SW480 (cell line): ENCODE data around the gene FH.

Experiments used
- DNase-seq: peaks from one replicate; pipeline ENCODE4 v3.0.0-alpha.2; 2016; ENCODE audit warnings: low spot score

The FH gene

DNA sequence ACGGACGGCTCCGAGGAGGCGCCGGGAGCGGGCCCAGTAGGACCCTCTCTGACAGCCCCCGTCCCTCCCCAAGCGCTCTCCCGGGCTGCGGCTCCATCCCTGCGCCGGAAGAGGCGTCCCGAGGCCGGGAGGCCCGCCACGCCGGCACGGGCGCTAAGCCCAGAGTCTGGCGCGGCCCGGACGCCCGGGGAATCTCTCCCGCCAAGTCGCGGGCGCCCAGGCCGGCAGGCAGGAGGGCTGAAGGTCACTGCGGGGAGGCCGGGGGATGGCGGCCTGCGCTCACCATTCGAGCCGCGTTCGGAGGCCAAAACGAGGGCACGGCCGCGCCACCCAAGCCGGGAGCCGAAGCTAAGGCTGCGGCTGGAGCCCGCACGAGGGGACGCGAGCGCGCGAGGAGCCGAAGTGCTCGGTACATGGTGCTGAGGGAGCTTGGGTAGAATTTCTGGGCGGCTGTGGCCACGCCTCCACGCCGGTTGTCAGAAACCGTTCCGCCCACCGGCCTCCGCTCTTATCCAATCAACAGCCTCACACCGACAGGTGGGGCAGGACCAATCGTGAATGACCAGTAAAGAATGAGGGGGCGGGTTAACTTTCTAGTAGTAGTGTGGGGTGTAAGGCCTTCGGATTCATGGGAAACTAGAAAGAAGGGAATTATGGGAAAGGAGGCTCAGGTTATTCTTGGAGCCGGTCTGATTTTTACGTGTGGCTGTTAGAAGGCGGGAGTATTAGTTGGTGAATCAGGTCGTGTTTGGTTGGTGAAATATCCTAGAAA, at the start of gene FH:
FH (minus strand) TSS at position 448 of the 772 bp plus-strand sequence; CDS start at position 415, 33 bp downstream.
- DNase-seq: peak; percentile 99

DNA sequence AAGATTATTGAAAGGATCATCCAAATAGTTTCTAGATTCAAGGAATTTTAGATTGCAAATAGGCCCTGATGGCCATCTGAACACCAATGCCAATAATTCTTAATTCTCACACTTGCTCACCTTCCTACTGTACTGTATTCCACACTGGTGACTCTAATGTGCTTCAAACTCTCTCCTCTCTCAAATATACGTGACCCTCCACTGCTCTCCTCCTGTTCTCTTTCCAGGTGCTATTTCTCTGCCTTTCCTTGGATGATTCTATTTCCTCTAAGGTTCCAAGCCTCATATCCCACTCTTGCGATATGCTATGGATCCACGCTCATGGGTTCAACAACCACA, 41.3 kb upstream of the FH start:
- no peak for DNase-seq

DNA sequence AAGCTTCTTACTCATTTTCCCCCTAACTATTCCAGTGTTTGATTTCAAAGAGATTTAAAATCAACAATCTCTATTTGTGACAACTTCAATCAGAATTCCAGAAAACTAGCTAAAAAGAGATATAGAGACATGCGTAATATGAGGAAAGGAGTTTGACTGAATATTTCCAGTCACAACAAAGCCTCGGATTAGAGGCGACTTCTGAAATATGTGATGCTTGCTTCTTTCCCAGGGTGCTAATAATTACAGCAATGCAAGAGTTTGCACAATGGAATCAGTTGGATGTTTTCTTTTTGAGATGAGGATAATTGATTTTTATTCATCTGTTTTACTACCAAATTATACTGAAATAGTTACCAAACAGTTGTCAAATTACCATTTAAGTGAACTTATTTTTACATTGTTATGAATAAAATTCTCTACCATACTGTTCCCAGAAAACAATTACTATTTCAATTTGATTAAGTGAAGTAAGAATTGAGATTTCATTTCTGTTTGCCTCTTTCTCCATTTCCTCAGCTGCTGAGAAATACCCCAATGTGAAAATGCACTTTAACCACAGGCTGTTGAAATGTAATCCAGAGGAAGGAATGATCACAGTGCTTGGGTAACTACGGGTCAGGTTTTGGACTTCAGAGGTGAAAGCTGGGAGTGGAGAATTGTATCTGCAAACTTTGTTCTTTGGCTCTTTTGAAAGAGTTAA, 40.7 kb upstream of the FH start:
- DNase-seq: no peak

DNA sequence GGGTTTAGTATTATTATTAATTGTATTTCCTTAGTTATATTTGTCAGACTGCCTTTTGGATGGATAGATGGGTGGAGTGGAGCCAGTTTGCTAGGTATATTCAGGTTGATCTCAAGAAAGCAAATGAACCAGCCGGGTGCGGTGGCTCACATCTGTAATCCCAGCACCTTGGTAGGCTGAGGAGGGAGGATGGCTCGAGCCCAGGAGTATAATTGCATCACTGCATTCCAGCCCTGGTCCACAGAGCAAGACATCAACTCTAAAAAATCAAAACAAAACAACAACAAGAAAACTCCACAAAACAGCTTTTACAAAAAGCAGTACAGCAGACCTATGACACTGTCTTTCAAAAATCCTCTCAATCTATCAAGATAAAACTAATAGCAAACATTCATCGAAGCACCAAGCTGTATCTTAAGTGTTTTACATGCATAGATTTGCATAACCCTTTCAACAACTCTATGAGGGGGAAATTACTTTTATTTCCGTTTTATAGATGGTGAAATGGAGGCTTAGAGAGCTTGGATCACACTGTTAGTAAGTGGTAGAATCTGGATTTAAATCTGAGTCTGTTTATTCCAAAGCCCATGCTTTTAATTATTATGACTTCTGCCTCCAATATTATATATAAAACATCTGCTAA, 38.1 kb upstream of the FH start:
- no peak for DNase-seq

DNA sequence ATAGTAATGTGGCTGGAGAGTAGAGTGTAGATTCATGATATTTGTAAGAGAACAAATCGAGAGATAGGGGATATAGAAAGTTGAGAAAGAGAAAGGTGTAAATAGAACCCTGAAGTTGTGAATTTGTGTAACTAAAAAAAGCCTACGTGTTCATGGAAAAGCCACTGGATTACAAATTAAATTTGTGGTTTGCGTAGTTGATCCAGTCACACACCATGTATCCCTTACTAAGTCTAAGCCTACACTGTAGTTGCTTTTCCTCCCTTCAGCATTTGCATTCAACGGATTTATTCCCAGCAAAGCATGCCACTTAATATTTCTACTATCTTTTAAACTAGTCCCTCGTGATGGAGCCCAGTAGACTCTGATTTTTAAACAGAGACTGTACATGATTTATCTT, 37.5 kb upstream of the FH start:
- no peak for DNase-seq

DNA sequence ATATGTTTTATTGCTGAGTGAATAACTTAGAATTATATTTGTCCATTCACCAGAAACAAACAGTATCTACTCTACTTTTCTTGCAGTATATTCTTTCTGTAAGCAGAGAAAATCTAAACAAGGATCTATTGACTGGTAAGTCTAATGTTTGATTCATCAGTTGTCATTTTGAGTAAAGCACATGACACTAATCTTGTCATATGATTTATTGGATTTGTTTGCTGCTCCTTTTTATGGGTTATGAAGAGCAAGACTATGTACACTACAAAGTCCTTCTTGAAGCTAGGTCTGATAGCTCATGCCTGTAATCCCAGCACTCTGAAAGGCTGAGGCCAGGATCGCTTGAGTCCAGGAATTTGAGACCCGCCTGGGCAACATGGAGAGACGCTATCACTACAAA, 36.0 kb upstream of the FH start:
- DNase-seq: no peak

DNA sequence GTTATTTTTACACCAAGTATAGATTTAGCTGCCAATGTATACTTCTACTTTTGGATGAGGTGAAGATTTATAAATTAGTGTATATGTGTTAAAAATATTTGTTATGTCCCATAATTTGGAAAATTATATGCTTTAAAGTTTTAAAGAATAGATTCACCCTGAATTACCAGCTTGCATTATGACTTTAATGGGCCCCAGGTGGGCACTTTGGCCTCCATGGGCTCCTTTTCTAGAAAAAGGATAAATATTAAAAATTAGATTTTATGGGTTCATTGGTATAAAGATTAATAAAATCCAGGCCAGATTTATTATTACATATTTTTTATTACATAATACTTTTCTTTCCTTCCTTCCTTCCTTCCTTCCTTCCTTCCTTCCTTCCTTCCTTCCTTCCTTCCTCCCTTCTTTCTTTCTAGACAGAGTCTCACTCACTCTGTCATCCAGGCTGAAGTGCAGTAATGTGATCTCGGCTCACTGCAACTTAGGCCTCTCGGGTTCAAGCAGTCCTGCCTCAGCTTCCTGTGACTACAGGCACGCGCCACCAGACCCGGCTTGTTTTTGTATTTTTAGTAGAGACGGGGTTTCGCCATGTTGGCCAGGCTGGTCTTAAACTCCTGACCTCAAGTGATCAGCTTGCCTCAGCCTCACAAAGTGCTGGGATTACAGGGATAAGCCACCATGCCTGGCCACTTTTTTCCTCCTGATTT, 34.5 kb upstream of the FH start:
- DNase-seq: no peak

DNA sequence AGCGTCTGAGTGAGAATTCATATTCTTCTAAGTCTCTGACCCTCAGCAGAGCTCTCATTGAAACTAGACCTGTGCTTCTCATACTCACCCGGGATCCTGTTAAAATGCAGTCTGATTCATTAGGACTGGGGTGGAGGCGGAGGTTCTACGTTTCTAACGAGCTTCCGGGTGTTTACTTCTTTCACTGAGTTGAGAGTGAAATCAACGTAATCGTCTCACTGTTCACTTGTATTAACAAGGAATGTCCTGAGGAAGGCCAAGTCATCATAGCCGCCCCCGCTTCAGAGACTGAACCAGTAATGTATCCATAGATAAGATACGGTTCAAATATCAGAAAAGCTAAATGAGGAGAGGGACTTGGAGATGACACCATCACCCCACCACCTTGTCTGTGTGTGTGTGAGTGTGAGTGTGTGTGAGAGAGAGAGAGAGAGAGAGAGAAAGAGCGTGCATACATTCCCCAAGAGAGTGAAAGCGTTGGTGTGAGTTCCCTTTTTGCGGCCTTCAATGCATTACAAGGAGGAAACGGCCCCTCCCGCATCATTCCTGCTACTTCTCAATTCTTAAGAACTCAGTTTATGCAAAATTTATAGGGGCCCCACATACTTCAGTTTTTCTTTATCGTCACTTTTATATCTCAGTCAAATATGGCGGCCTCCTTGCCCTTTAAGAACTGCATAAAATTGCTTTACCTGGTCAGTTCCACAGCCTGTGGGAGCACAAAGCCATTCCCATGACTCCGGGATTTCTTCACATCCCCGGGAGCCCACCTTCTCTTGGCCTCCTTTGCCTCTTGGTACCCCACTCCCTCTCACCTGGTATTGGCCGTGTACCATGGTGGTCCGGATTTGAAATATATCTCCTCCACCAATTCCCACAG, 32.4 kb upstream of the FH start:
- DNase-seq: no peak

DNA sequence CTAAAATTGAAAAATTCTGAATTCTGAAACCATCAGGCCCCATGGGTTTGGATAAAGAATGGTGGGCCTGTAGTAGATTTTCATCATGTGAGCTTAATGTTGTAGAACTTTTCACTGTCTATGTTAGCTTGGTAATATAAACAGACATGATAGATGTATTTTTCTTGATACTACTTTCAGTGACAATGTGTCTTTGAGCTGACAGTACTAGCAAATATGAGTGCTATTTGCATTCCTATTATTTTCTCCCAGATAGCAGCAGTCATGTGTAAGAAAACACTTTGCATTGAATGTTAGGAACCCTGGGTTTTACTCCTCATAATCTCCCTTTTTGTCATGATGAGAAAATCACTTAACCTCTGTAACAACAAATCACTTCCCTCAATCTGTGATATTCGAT, 30.8 kb upstream of the FH start:
- no peak for DNase-seq

DNA sequence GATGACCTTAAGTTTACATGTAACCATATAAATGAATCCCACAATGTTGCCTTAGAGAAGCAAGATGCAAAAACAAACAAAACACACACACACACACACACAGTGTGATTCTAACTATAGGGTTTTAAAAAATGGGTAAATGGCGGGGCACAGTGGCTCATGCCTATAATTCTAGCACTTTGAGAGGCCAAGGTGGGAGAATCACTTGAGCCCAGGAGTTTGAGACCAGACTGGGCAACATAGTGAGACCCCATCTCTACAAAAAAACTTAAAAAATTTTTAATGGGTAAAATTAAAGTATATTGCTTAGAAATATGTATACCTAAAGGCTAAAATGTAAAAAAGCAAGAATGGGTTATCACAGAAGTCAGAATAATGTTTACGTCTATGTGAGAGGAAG, 28.5 kb upstream of the FH start:
- DNase-seq: no peak

DNA sequence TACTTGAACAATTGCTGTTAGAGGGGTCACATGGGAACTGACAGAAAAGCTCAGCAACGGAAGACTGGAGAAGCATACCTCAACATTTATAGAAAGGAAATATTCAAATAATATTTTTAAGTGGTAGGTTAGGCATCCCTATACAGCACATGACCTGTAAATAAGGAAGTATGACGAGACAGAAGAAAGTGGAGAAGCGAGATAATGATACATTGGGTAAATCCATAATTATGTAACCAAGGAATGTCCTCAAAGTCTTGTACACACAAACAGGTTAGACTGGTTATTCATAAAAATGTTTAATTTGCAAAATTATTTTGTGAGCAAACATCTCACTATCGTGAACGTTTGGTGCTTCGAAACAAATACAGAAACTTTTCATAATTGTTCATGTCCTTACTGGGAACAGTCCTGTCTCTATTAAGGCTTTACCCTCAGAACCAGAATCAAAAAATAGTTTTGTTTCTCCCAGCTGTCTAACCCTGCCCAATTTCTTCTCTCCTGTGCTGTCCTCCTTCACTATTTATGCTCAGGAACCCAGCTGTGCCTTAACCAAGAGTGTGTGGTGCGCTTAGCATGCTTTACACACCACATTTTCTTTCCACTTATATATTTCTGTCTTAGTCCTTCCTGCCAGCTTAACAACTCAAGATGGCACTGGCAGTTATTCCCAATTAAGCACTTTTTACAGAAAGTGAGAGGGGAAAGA, 22.8 kb upstream of the FH start:
- no peak for DNase-seq

DNA sequence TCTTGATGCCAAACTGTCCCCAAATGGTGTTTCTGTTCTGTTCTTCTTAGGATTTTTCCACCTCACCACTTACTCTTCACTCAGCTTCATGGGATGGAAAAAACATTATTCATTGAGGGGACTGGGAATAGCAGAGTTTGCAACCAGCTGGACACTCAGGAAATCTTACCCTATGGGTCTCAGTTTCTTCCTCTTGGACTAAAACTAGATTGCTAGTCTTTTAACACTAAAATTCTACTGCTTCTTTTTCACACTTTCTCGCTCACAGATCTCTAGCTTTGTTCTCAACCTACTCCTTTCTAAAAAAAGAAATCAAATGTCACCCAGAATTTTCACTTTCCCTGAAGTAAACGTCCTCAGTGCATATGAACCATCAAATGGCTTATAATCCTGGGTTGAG, 17.4 kb upstream of the FH start:
- no peak for DNase-seq

DNA sequence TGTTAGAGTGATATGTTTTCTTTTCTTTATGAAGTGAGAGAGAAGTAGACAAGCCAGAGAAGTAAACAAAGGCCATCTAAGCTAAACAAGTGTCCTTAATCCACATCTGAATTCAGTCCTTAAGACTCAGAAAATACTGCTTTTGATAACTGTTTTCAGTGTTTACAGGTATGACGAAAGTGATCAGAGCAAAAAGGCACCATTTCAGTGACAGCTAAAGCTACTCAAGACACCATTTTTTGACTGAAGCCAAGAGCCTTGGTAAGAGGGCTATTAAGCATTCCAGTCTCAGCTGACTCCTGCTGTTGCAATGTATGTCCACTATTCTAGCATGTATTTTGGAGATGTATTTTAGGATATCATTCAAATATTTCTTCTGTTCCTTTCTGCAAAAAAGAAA, 16.7 kb upstream of the FH start:
- DNase-seq: no peak

DNA sequence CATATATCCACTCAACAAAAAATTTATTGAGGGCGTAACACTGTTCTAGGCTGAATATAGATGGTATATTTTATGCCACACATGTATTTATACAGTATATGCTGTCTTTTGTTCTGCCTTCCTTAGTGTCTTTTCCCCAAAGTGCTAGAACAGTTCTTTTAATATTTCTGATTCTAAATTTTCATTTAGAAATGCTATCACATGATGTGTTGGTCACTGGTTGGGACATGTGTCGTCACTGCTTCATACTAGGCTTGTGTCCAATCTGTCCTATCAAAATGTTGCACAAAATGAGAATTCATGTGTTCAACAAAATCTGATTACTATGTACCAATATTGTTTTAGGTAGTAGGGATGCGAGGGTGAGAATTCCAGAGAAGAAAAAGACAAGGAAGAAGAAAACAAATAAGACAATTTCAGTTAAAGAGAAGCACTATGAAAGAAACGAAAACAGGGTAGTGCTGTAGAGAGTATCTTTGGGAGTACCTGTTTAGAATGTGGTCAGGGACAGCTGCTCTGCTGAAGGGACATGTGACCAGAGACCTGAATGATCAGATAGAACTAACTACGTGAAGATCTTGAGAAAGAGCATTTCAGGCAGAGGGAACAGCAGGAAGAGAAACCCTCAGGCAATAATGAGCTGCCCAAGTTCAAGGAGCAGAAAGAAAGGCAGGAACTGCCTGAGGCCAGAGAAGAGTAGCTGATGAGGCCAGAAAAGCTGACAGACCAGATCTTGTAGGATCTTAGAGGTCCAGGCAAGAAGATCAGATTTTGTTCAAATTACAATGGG, 14.0 kb upstream of the FH start:
- no peak for DNase-seq

DNA sequence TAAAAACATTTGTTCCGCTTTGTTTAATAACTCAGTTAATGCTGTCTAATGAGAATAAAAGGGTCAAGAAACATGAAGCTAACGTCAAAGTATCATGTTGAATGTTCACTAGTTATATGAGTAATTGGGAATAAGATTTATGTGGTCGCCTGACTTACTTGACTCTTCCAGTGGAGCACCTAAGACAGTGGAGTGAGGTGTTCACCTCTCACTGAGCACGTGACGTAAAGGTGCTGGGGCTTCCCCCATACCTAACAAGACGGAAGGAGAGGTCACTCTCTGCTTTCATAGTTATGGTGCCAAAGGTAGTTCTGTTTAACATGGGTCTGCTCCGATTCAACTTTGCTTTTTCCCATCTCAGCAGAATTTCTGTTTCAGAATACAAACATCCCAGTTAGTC, 13.3 kb upstream of the FH start:
- no peak for DNase-seq

DNA sequence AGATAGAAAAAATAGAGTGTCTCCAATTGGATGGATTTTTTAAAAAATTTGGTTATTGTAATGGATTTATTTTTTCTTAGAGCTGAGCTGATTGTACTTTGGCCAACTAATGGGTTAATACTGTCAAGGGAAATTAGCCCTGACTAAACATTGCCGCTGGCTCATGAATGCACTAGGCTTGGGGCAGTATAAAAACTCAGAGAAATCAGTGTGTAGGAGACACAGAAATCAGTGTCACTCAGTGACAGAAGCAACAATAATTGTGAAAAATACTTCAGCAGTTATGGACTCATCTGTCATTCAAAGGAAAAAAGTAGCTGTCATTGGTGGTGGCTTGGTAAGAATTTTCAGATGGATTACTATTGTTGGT, 12.6 kb upstream of the FH start, which contains the start of gene KMO:
KMO (plus strand) TSS at position 217 of the 370 bp plus-strand sequence; CDS start at position 284, 67 bp downstream.
- DNase-seq: no peak

DNA sequence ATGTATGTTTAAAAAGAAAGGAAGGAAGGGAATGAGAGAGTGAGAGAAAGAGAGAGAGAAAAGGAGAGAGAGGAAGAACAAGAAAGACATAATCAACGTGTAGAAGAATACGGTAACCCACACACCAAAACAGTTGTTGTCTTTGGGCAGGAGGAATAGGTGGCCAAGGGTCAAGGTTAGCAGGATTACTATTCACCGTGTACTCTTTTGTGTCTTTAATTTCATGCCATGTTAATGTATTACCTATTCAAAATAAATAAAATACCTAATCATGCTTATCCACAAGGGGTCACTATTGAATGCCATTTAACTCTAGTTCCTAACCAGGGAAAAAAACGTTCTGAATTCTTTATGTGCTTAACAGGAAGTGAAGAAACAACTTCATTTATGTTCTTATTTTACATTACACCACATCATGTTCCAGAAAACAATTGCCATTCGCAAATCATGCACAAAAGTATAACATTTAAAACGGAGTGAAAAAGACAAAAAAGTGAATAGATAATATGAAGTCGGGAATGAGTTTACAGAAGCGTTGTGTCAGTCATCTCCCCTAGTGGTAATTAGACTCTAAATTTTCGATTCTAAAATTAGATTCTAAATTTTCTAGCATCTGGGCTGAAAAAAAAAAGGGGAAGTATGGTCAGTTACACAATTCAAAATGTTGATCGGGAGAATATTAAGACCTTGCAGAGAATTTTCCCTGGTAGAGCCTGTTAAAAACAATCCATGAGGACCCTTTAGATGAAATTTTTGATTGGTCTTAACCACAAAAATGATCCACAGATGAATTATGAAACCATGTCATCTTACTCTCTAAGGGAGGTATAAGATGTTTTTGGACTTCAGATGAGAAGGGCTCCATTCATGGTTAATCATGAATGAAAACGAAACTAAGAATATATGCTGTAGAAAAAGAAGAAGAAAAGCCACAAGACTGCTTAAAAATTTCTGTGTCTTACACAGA, 11.9 kb upstream of the FH start:
- peak; percentile 85 for DNase-seq

DNA sequence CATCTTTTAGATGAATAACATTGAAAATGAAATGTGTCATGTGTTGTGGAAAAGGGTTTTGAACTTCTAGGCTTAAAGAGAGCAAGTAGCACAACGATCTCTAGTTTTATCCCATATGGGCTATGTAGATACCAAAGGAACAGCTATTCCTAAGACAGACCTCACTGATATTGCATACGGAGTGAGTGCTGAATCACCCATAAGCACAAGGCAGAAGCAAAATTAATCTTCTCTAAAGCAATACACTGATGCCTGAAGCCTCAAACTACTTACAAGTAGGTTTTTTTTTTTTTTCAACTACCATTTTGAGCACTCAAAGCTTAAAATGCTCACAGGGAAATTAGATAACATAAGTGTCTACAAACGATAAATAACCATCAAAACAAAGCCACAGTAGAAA, 7.6 kb upstream of the FH start:
- DNase-seq: no peak

DNA sequence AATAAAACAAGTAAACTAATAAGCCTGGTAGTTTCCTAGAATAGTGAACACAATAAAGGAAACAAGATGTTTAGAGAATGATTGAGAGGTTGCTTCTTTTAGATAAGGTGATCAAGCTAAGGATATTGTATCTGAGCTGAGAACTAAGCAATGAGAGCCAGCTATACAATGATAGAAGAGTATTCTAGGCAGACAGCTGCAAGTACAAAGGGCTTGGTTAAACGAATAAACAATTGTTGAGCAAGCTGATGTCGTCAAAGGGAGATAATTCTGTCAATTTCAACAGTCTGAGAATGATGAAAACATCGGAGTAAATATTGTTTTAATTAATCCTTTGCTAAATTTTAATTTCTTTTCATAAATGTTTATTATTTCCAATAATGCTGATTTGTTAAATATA, 5.5 kb upstream of the FH start:
- DNase-seq: no peak
